Mesendoderm (in vitro differentiated cells): Measurements from ENCODE around the gene NPIPA8.
"Not testable (repeated sequence)": the region's sequence is repeated elsewhere in the genome, so short reads cannot be mapped to it uniquely, and the experiment has no call there.

Experiments used
- DNase-seq: peaks from one replicate; pipeline ENCODE4 v3.0.0; 2013
- H2AK5ac ChIP-seq: 2 replicates; pipeline ENCODE4 v1.6.1; 2013; ENCODE audit warnings: low read length, inconsistent platforms
- H2BK120ac ChIP-seq: 2 replicates; pipeline ENCODE4 v1.6.1; 2013; ENCODE audit warnings: low read depth, mild to moderate bottlenecking, low read length, moderate library complexity, mixed read lengths
- H2BK15ac ChIP-seq: replicated peaks from 2 replicates; pipeline ENCODE4 v1.6.1; 2013; ENCODE audit warnings: low read depth, mild to moderate bottlenecking, moderate library complexity
- H2BK5ac ChIP-seq: 2 replicates; pipeline ENCODE4 v1.6.1; 2013; ENCODE audit warnings: low read length, inconsistent platforms
- H3K18ac ChIP-seq: 2 replicates; pipeline ENCODE4 v1.6.1; 2013; ENCODE audit warnings: mild to moderate bottlenecking, low read length, mixed read lengths
- H3K23ac ChIP-seq: one replicate; pipeline ENCODE4 v1.6.1; 2013; ENCODE audit warnings: low read length
- H3K27ac ChIP-seq: 2 replicates; pipeline ENCODE4 v1.5.1; 2013; ENCODE audit warnings: low read depth, mild to moderate bottlenecking, inconsistent platforms, low read length, moderate library complexity
- H3K27me3 ChIP-seq: 2 replicates; pipeline ENCODE4 v1.6.1; 2013; ENCODE audit warnings: low read length, control low read depth, mild to moderate bottlenecking, inconsistent platforms; ENCODE audit not compliant: insufficient read depth, poor library complexity
- H3K36me3 ChIP-seq: 2 replicates; pipeline ENCODE4 v1.6.1; 2013; ENCODE audit warnings: low read length, inconsistent platforms; ENCODE audit not compliant: control insufficient read depth, insufficient read depth
- H3K4ac ChIP-seq: one replicate; pipeline ENCODE4 v1.6.1; 2013; ENCODE audit warnings: low read depth, mild to moderate bottlenecking, low read length, moderate library complexity
- H3K4me1 ChIP-seq: 2 replicates; pipeline ENCODE4 v1.6.1; 2013; ENCODE audit warnings: low read depth, low read length, inconsistent platforms; ENCODE audit not compliant: control insufficient read depth
- H3K4me2 ChIP-seq: 2 replicates; pipeline ENCODE4 v1.6.1; 2013; ENCODE audit warnings: low read length
- H3K4me3 ChIP-seq: 2 replicates; pipeline ENCODE4 v1.5.1; 2013; ENCODE audit warnings: mild to moderate bottlenecking, low read length
- H3K56ac ChIP-seq: one replicate; pipeline ENCODE4 v1.6.1; 2013; ENCODE audit warnings: low read length
- H3K79me1 ChIP-seq: 2 replicates; pipeline ENCODE4 v1.6.1; 2013; ENCODE audit warnings: low read length, inconsistent platforms
- H3K79me2 ChIP-seq: 2 replicates; pipeline ENCODE4 v1.6.1; 2013; ENCODE audit warnings: mild to moderate bottlenecking, low read length; ENCODE audit not compliant: control insufficient read depth, insufficient read depth
- H3K9ac ChIP-seq: 2 replicates; pipeline ENCODE4 v1.6.1; 2013; ENCODE audit warnings: low read length, inconsistent platforms
- H4K5ac ChIP-seq: one replicate; pipeline ENCODE4 v1.6.1; 2013; ENCODE audit warnings: low read length
- H4K8ac ChIP-seq: one replicate; pipeline ENCODE4 v1.6.1; 2013; ENCODE audit warnings: low read depth, mild to moderate bottlenecking, control low read depth, low read length, moderate library complexity
- WGBS: extraction: QIAGEN DNeasy Blood & Tissue Kit; methylation state at CpG from one replicate; pipeline ENCODE4 v1.1.7; 2013; ENCODE audit warnings: low lambda C conversion rate, missing lambda C conversion rate; ENCODE audit not compliant: insufficient coverage; ENCODE audit errors: extremely low coverage; 5-methylcytosine and 5-hydroxymethylcytosine counted together

Gene NPIPA8

GRCh38 chr16:18346993-18347392 lies 10.5 kb upstream of the NPIPA8 start:
- WGBS = no CpG with 5 or more reads among the region's 22 CpGs
- not testable (repeated sequence) for H3K79me2 ChIP-seq, H2BK120ac ChIP-seq, H3K36me3 ChIP-seq, H3K4me3 ChIP-seq, H4K8ac ChIP-seq, H2BK5ac ChIP-seq, H2AK5ac ChIP-seq, H3K18ac ChIP-seq, DNase-seq, H4K5ac ChIP-seq, H3K27me3 ChIP-seq, H3K56ac ChIP-seq, H3K4me1 ChIP-seq, H3K9ac ChIP-seq, H3K4me2 ChIP-seq, H3K23ac ChIP-seq, H2BK15ac ChIP-seq, H3K79me1 ChIP-seq, H3K4ac ChIP-seq, H3K27ac ChIP-seq

DNA sequence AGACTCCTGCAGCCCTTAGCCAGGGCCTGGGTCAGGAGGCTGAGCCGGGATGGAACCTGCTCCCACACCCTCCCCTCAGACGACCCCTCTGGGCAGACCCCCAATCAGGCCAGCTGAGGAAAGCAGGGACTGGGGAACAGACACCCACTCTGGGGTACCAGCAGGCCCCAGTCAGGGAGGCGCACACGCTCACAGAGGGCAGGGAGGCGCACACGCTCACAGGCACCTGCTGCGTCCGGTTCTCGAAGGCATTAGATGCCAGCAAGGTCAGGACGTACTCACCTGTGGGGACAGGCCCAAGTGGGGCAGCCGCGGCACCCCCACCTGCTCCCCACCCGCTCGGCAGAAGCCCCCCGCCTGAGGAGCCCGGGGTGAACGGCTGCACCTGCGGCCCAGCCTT lies 8.1 kb upstream of the NPIPA8 start:
- not testable (repeated sequence) for H2BK120ac ChIP-seq, H3K4ac ChIP-seq, H3K56ac ChIP-seq, H4K5ac ChIP-seq, H3K9ac ChIP-seq, H2BK5ac ChIP-seq, H3K27me3 ChIP-seq, H3K79me1 ChIP-seq, H4K8ac ChIP-seq, H3K36me3 ChIP-seq, H3K79me2 ChIP-seq, H3K4me3 ChIP-seq, H3K23ac ChIP-seq, H3K4me2 ChIP-seq, DNase-seq, H2AK5ac ChIP-seq, H3K18ac ChIP-seq, H3K4me1 ChIP-seq, H3K27ac ChIP-seq, H2BK15ac ChIP-seq
- no CpG with 5 or more reads among the region's 18 CpGs for WGBS

DNA sequence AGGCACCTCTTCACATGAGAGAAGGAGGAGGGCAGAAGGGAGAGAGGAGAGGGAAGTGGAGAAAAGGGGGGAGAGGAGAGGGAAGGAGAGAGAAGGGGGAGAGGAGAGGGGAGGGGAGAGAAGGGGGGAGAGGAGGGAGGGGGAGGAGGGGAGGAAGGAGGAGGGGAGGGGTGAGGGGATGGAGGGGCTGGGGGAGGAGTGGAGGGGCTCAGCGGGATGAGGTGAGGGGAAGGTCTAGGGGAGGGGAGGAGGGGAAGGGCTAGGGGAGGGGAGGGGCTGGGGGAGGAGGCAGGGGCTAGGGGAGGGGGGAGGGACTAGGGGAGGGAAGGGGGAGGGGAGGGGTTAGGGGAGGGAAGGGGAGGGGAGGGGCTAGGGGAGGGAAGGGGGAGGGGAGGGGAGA lies 5.5 kb upstream of the NPIPA8 start:
- H3K79me1 ChIP-seq, H4K8ac ChIP-seq, H3K79me2 ChIP-seq, H3K56ac ChIP-seq, DNase-seq, H3K4me1 ChIP-seq, H3K4ac ChIP-seq, H2BK15ac ChIP-seq, H3K18ac ChIP-seq, H4K5ac ChIP-seq, H3K4me2 ChIP-seq, H3K9ac ChIP-seq, H3K27me3 ChIP-seq, H2BK120ac ChIP-seq, H3K27ac ChIP-seq, H3K36me3 ChIP-seq, H2AK5ac ChIP-seq, H3K4me3 ChIP-seq, H3K23ac ChIP-seq, H2BK5ac ChIP-seq: not testable (repeated sequence)
- WGBS = no CpG with 5 or more reads among the region's 1 CpG

GRCh38 chr16:18341417-18341960 lies 5.0 kb upstream of the NPIPA8 start:
- not testable (repeated sequence) for H4K8ac ChIP-seq, H3K4ac ChIP-seq, H3K27ac ChIP-seq, H3K79me2 ChIP-seq, H3K18ac ChIP-seq, H3K9ac ChIP-seq, H2BK120ac ChIP-seq, DNase-seq, H4K5ac ChIP-seq, H2AK5ac ChIP-seq, H2BK15ac ChIP-seq, H3K79me1 ChIP-seq, H3K36me3 ChIP-seq, H3K4me3 ChIP-seq, H3K4me1 ChIP-seq, H3K4me2 ChIP-seq, H3K27me3 ChIP-seq, H2BK5ac ChIP-seq, H3K56ac ChIP-seq, H3K23ac ChIP-seq
- 100% methylated on average over 1 of the region's 28 CpGs for WGBS

GRCh38 chr16:18339210-18339609 lies 2.7 kb upstream of the NPIPA8 start:
- H3K27ac ChIP-seq, H3K4me2 ChIP-seq, DNase-seq, H3K27me3 ChIP-seq, H3K4me3 ChIP-seq, H2AK5ac ChIP-seq, H2BK15ac ChIP-seq, H3K23ac ChIP-seq, H3K18ac ChIP-seq, H4K8ac ChIP-seq, H3K9ac ChIP-seq, H2BK120ac ChIP-seq, H2BK5ac ChIP-seq, H4K5ac ChIP-seq, H3K56ac ChIP-seq, H3K4me1 ChIP-seq, H3K79me2 ChIP-seq, H3K4ac ChIP-seq, H3K79me1 ChIP-seq, H3K36me3 ChIP-seq: not testable (repeated sequence)
- WGBS = no CpG with 5 or more reads among the region's 24 CpGs

DNA sequence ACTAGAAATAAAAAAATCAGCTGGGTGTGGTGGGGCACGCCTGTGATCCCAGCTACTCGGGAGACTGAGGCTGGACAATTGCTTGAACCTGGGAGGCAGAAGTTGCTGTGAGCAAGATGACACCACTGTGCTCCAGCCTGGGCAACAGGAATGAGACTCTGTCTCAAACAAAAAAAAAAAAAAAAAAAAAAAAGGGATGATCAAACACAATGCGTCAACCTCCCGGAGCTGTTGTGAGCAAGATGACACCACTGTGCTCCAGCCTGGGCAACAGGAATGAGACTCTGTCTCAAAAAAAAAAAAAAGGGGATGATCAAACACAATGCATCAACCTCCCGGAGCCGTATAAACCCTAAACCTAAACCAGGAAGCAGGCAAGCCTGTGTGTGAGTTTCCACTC lies 24.7 kb downstream of the NPIPA8 start:
- H3K4ac ChIP-seq, H3K79me2 ChIP-seq, H4K5ac ChIP-seq, H3K18ac ChIP-seq, H3K36me3 ChIP-seq, H3K4me3 ChIP-seq, H4K8ac ChIP-seq, H3K4me2 ChIP-seq, H3K23ac ChIP-seq, H3K56ac ChIP-seq, DNase-seq, H3K27me3 ChIP-seq, H2BK120ac ChIP-seq, H3K79me1 ChIP-seq, H2BK5ac ChIP-seq, H3K4me1 ChIP-seq, H3K9ac ChIP-seq, H2AK5ac ChIP-seq, H3K27ac ChIP-seq, H2BK15ac ChIP-seq: not testable (repeated sequence)
- WGBS = no CpG with 5 or more reads among the region's 6 CpGs
